ENCODE results near the gene F12. TPM values are rescaled to one million over a fixed set of nuclear protein-coding genes. Genes with fewer than 3 reads are reported as not detected.

The F12 gene
- total RNA-seq, 2 donors from 2014 or later = 0.43 TPM; not detected in 1

DNA sequence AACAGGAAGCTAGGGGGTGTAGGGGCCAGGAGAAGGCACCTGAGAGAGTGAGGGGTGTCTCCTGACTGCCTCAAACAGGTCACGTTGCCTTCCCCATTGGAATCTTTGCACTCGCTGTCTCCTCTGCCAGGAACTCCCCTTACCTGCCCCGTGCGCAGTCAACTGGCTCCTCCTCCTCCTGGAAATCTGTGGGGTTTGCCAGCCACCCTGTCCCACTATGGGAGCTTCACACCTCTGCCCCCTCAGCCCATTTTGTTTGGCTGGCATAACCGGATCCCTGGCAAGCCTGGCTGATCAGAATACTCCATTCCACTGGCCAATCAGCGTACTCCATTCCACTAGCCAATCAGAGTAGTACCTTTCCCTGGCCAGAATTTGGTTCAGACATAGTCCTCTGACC is 35.6 kb downstream of the F12 start:
- H3K4me1 ChIP-seq = peaks cover 0 to 13% of the 10 kb centered on the region in 2 donors
- no peaks in the 10 kb centered on the region for H3K27me3 ChIP-seq
- H3K9me3 ChIP-seq = no peaks in the 10 kb centered on the region
- DNase-seq (ENCODE audit: low spot score) = no peak
- H3K4me3 ChIP-seq = no peak overlapping the region
- TF ChIP-seq, protein P1, sequence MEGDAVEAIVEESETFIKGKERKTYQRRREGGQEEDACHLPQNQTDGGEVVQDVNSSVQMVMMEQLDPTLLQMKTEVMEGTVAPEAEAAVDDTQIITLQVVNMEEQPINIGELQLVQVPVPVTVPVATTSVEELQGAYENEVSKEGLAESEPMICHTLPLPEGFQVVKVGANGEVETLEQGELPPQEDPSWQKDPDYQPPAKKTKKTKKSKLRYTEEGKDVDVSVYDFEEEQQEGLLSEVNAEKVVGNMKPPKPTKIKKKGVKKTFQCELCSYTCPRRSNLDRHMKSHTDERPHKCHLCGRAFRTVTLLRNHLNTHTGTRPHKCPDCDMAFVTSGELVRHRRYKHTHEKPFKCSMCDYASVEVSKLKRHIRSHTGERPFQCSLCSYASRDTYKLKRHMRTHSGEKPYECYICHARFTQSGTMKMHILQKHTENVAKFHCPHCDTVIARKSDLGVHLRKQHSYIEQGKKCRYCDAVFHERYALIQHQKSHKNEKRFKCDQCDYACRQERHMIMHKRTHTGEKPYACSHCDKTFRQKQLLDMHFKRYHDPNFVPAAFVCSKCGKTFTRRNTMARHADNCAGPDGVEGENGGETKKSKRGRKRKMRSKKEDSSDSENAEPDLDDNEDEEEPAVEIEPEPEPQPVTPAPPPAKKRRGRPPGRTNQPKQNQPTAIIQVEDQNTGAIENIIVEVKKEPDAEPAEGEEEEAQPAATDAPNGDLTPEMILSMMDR (IDR thresholded peaks at IDR 0.05) = no peak
- no peaks in the 10 kb centered on the region for H3K36me3 ChIP-seq
- no peak overlapping the region for H3K27ac ChIP-seq

DNA sequence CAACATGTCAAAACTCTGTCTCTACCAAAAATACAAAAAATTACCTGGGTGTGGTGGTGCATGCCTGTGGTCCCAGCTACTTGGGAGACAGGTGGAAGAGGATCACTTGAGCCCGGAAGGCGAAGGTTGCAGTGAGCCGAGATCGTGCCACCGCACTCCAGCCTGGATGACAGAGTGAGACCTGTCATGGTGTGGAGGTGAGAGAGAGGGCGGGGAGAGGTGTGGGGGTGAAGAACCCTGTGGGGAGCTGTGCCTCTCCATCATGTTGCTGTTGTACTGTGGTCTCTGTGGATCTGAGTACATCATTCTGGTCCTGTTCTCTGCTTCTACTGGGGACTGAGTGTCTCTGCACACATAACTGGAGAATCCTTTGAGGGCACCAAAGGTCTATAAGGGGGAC is 36.5 kb downstream of the F12 start:
- H3K9me3 ChIP-seq = no peaks in the 10 kb centered on the region
- H3K4me3 ChIP-seq = no peak overlapping the region
- TF ChIP-seq, protein P1 (IDR thresholded peaks at IDR 0.05) = no peak
- H3K27me3 ChIP-seq = no peaks in the 10 kb centered on the region
- H3K36me3 ChIP-seq = no peaks in the 10 kb centered on the region
- H3K4me1 ChIP-seq = peaks cover 0 to 16% of the 10 kb centered on the region in 2 donors
- H3K27ac ChIP-seq = no peak overlapping the region
- no peak for DNase-seq (ENCODE audit: low spot score)

DNA sequence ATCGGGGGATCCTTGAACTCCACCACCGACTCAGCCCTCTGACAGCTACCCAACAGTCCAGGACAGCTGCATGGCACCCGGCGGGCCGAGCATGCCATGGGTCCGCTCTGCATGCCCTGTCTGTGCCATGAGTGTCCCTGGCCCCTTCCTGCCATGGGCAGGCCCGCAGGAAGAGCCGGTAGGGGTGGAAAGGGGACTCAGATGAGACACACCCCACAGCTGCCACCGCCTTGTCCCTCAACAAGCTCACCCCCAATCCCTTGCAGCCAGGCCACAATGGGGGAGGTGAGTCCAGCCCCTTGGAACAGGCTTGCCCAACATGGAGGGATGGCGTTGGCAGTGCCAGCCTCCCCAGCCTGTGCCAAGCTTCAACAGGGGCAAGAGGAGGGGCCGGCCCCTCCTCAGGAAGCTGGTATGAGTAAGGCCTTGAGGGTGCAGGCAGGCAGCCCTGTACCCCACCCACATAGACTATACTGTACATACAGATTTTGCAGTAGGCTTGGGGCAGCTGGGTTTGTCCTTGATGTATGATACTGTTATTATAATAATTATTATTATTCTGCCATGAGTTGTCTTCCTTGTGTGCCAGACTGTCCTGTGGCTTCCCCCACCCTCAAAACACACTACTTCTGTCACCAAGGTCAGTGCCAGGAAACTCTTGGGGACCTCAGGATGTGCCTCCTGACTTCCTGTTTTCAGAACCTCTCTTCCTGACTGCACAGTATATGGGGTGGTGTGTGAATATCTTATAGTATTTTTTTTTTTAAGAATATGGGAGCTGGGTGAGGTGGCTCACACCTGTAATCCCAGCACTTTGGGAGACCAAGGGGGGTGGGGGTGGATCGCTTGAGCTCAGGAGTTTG is 37.1 kb downstream of the F12 start:
- Histone ChIP-seq H3K36me3 (no peaks in the 10 kb centered on the region), H3K9me3 (no peaks in the 10 kb centered on the region), H3K27me3 (no peaks in the 10 kb centered on the region), H3K27ac (no peak overlapping the region), H3K4me1 (peaks cover 0 to 22% of the 10 kb centered on the region in 2 donors), H3K4me3 (no peak overlapping the region)
- TF ChIP-seq, protein P1 (IDR thresholded peaks at IDR 0.05) = no peak
- DNase-seq (ENCODE audit: low spot score) = no peak

DNA sequence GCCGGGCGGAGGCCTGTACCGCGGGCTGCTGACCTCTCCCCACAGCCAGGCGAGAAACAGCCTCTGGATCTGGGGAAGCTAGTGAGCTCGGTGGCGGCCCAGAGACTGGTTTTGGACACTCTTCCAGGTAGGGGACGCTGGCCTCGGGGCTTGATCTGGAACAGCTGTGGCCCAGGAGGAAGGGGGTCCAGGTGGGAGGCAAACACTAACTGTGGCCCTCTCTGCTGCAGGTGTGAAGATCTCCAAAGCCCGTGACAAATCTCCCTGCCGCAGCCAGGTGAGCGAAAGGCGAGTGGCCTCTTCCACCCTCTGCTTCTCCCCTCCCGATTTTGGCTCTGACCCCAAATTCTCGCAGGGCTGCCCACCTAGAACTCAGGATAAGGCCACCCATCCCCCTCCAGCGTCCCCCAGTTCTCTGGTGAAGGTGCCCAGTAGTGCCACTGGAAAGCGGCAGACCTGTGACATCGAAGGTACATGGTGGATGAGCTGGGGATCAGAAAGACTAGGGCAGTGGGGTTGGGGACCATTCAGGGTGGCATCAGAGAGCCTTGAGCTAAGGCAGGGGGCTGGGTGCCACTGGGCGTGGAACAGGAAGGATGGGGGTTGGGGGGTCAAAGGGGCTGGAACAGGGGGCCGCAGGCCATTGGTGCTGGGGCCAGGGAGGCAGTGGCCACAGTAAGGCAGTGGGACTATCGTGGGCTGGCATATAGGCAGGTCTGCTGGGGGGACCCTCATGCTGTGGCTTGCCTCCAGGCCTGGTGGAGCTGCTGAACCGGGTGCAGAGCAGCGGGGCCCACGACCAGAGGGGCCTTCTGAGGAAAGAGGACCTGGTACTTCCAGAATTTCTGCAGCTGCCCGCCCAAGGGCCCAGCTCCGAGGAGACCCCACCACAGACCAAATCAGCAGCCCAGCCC is 38.0 kb downstream of the F12 start:
- H3K4me1 ChIP-seq = peaks cover 0 to 28% of the 10 kb centered on the region in 2 donors
- TF ChIP-seq, protein P1 (IDR thresholded peaks at IDR 0.05) = no peak
- no peak for DNase-seq (ENCODE audit: low spot score)
- H3K9me3 ChIP-seq = no peaks in the 10 kb centered on the region
- no peak overlapping the region for H3K27ac ChIP-seq
- no peaks in the 10 kb centered on the region for H3K27me3 ChIP-seq
- H3K4me3 ChIP-seq = peak overlapping the region; percentile 32 to 36
- no peaks in the 10 kb centered on the region for H3K36me3 ChIP-seq

DNA sequence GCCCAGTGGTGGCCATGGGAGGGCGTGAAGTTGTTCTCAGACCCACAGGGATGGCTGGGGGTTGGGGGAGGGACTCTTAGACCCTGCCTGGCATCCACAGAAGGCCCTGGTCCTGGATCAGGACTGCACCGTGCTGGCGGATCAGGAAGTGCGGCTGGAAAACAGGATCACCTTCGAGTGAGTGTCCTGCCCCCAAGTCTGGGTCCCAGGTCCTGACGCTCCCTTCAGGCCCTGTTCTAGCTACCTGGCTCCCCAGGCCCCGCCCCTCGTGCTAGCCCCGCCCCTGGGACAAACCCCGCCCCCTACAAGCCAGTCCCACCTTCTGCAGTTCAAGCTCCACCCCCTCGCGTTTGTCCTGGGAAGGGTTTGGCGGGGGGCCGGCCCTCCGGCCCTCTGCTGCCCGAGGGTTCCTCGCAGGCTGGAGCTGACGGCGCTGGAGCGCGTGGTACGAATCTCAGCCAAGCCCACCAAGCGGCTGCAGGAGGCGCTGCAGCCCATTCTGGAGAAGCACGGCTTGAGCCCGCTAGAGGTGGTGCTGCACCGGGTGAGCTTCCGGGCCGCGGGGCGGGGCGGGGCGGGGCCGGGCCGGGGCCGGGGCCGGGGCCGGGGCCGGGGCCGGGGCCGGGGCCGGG is 38.8 kb downstream of the F12 start:
- no peaks in the 10 kb centered on the region for H3K27me3 ChIP-seq
- peak overlapping the region; percentile 32 to 36 for H3K4me3 ChIP-seq
- no peaks in the 10 kb centered on the region for H3K36me3 ChIP-seq
- peaks cover 0 to 36% of the 10 kb centered on the region in 2 donors for H3K4me1 ChIP-seq
- DNase-seq (ENCODE audit: low spot score) = peak; percentile 73
- H3K9me3 ChIP-seq = no peaks in the 10 kb centered on the region
- no peak overlapping the region for H3K27ac ChIP-seq
- TF ChIP-seq, protein P1 (IDR thresholded peaks at IDR 0.05) = peak in 1 of 2 donors; percentile 54
